ENCODE data around the gene EYA3.
A peak's percentile ranks its signal among the peaks of the same experiment; 100 is the strongest.

EYA3 gene

GRCh38 chr1:28086651-28087050 is 1.8 kb downstream of the EYA3 start:
- H3K4me1 ChIP-seq (ENCODE audit: insufficient read depth, low read length) = peaks cover 7% of the 10 kb centered on the region; the same call in 1 of the 2 replicates
- 83% methylated on average over 1 of the region's 1 CpG for WGBS
- no peak overlapping the region for H3K9ac ChIP-seq (ENCODE audit: low read depth, low read length)
- H3K9me3 ChIP-seq (ENCODE audit: insufficient read depth, low read depth, low read length) = no peaks in the 10 kb centered on the region
- no peak overlapping the region for H3K27ac ChIP-seq (ENCODE audit: low read depth, low read length)
- H3K27me3 ChIP-seq (ENCODE audit: insufficient read depth, low read length) = no peaks in the 10 kb centered on the region
- H3K4me3 ChIP-seq (ENCODE audit: low read length) = peak overlapping the region; percentile 75
- H3K36me3 ChIP-seq (ENCODE audit: insufficient read depth, low read length) = no peaks in the 10 kb centered on the region

GRCh38 chr1:28085129-28085528 is 3.3 kb downstream of the EYA3 start:
- Histone ChIP-seq H3K36me3 (ENCODE audit: insufficient read depth, low read length) (peaks cover 4% of the 10 kb centered on the region), H3K4me1 (ENCODE audit: insufficient read depth, low read length) (peaks cover 7% of the 10 kb centered on the region; the same call in 1 of the 2 replicates), H3K9me3 (ENCODE audit: insufficient read depth, low read depth, low read length) (no peaks in the 10 kb centered on the region), H3K9ac (ENCODE audit: low read depth, low read length) (no peak overlapping the region), H3K27me3 (ENCODE audit: insufficient read depth, low read length) (no peaks in the 10 kb centered on the region), H3K27ac (ENCODE audit: low read depth, low read length) (no peak overlapping the region), H3K4me3 (ENCODE audit: low read length) (no peak overlapping the region)
- 92% methylated on average over 5 of the region's 5 CpGs for WGBS

DNA sequence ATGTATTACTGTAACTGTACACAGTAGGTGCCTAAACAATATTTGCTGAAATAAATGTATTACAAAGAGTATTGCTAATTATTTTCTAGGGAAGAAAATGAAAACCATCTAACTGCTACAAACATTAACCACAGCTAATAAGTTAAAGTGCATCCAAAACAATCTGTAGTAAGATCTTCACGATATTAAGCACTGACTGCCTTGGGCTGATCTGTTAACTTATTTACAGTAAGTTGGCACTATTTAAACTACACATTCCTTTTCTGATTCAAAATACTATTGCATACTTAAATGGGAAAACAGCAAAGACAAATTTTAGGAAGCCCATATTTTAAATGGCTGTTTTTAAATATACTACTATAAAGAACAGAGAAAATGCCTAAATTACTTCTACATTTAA is 4.5 kb downstream of the EYA3 start:
- Histone ChIP-seq H3K9me3 (ENCODE audit: insufficient read depth, low read depth, low read length) (no peaks in the 10 kb centered on the region), H3K36me3 (ENCODE audit: insufficient read depth, low read length) (peaks cover 14% of the 10 kb centered on the region), H3K27me3 (ENCODE audit: insufficient read depth, low read length) (no peaks in the 10 kb centered on the region), H3K27ac (ENCODE audit: low read depth, low read length) (no peak overlapping the region), H3K4me1 (ENCODE audit: insufficient read depth, low read length) (peaks cover 7% of the 10 kb centered on the region; the same call in 1 of the 2 replicates), H3K9ac (ENCODE audit: low read depth, low read length) (no peak overlapping the region), H3K4me3 (ENCODE audit: low read length) (no peak overlapping the region)
- WGBS = 96% methylated on average over 1 of the region's 1 CpG

DNA sequence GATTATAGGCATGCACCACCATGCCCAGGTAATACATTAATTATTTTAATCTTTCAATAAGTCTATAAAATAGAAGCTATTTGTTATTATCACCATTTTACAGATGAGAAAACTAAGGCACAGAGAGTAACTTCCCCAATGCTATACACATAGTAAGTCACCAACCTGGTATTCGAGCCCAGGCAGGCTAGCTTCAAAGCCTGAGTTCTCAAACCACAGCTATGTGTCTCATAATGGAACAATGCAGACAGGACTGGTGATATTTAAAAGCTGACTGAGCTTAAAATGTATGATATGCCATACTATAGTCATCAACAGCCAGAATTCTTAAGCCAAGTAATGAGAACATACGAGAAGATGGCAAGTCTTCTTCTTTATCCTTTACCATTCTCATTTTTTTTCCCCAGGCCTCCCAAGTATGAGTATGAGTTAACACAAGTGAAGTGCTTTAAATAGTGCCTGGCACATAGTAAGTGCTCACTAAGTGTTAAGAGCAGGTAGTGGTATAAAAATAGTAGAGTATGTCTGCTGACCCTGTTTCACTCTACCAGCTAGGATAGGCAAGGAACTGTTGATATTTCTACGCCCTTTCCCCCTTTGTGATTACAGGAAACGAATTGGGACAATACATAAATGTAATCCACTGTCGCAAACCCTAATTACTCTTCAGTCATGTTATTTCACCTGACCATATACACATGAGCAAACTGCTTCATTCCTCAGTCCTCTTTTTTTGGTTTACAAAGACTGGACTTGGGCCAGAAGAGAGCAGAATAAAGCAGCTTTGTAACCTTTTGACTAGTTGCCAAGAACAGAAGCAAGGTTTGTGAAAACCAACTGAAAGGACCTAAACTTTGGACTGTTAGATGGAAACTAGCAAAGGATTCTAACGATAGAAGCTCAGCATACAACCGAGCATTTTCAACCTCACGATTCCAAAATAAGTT is 9.5 kb downstream of the EYA3 start:
- Histone ChIP-seq H3K27me3 (ENCODE audit: insufficient read depth, low read length) (no peaks in the 10 kb centered on the region), H3K9me3 (ENCODE audit: insufficient read depth, low read depth, low read length) (no peaks in the 10 kb centered on the region), H3K27ac (ENCODE audit: low read depth, low read length) (no peak overlapping the region), H3K9ac (ENCODE audit: low read depth, low read length) (no peak overlapping the region), H3K4me1 (ENCODE audit: insufficient read depth, low read length) (no peaks in the 10 kb centered on the region), H3K36me3 (ENCODE audit: insufficient read depth, low read length) (peaks cover 14% of the 10 kb centered on the region), H3K4me3 (ENCODE audit: low read length) (no peak overlapping the region)
- WGBS = 97% methylated on average over 7 of the region's 8 CpGs

DNA sequence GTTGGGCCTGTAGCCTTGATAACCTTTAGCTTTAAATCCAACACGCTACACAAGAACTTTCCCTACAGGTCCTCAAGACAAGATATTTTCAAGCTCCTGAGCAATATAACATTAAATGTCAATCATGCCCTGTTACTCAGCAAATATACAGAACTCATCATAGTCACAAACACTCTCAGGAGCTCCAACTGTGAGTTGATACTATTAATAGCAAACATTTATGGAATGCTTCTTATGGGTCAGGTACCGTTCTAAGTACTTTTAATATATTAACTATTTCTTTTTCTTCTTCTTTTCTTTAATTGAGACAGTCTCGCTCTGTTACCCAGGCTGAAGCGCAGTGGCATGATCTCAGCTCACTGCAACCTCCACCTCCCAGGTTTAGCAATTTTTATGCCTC is 10.1 kb downstream of the EYA3 start:
- peaks cover 14% of the 10 kb centered on the region for H3K36me3 ChIP-seq (ENCODE audit: insufficient read depth, low read length)
- H3K27ac ChIP-seq (ENCODE audit: low read depth, low read length) = no peak overlapping the region
- no peak overlapping the region for H3K9ac ChIP-seq (ENCODE audit: low read depth, low read length)
- 97% methylated on average over 3 of the region's 4 CpGs for WGBS
- no peak overlapping the region for H3K4me3 ChIP-seq (ENCODE audit: low read length)
- H3K9me3 ChIP-seq (ENCODE audit: insufficient read depth, low read depth, low read length) = no peaks in the 10 kb centered on the region
- H3K4me1 ChIP-seq (ENCODE audit: insufficient read depth, low read length) = no peaks in the 10 kb centered on the region
- H3K27me3 ChIP-seq (ENCODE audit: insufficient read depth, low read length) = no peaks in the 10 kb centered on the region

- H3K27ac ChIP-seq (ENCODE audit: low read depth, low read length) = no peak overlapping the region
- H3K9ac ChIP-seq (ENCODE audit: low read depth, low read length) = no peak overlapping the region
- H3K36me3 ChIP-seq (ENCODE audit: insufficient read depth, low read length) = peaks cover 8% of the 10 kb centered on the region
- WGBS = 95% methylated on average over 1 of the region's 1 CpG
- no peak overlapping the region for H3K4me3 ChIP-seq (ENCODE audit: low read length)
- H3K27me3 ChIP-seq (ENCODE audit: insufficient read depth, low read length) = no peaks in the 10 kb centered on the region
- H3K9me3 ChIP-seq (ENCODE audit: insufficient read depth, low read depth, low read length) = no peaks in the 10 kb centered on the region
- H3K4me1 ChIP-seq (ENCODE audit: insufficient read depth, low read length) = no peaks in the 10 kb centered on the region
Measured at GRCh38 chr1:28074892-28075511, 13.4 kb downstream of the EYA3 start.

GRCh38 chr1:28073867-28074266 is 14.5 kb downstream of the EYA3 start:
- Histone ChIP-seq H3K36me3 (ENCODE audit: insufficient read depth, low read length) (no peaks in the 10 kb centered on the region), H3K4me1 (ENCODE audit: insufficient read depth, low read length) (no peaks in the 10 kb centered on the region), H3K4me3 (ENCODE audit: low read length) (no peak overlapping the region), H3K9me3 (ENCODE audit: insufficient read depth, low read depth, low read length) (no peaks in the 10 kb centered on the region), H3K27me3 (ENCODE audit: insufficient read depth, low read length) (no peaks in the 10 kb centered on the region), H3K9ac (ENCODE audit: low read depth, low read length) (no peak overlapping the region), H3K27ac (ENCODE audit: low read depth, low read length) (no peak overlapping the region)
- no CpG with 5 or more reads among the region's 1 CpG for WGBS

DNA sequence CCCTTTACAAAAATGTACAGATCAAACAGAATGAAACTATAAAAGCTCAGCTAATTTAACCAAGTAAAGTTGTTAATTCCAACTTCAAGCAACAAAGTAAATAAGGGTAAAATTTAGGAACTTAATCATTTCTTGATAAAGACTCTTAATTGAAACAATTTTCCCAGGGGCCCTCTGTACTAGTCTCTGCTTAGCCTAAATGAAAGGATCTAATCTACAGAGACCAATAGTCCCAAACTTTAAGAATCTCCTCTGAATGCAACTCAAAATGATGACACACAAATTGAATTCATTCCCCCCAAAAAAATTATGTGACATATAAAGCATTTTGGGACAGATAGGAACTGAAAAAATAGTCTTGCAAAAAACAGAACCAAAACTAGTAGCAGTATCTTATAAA is 16.6 kb downstream of the EYA3 start:
- H3K9ac ChIP-seq (ENCODE audit: low read depth, low read length) = no peak overlapping the region
- no peak overlapping the region for H3K27ac ChIP-seq (ENCODE audit: low read depth, low read length)
- H3K36me3 ChIP-seq (ENCODE audit: insufficient read depth, low read length) = no peaks in the 10 kb centered on the region
- no peaks in the 10 kb centered on the region for H3K9me3 ChIP-seq (ENCODE audit: insufficient read depth, low read depth, low read length)
- no peak overlapping the region for H3K4me3 ChIP-seq (ENCODE audit: low read length)
- H3K4me1 ChIP-seq (ENCODE audit: insufficient read depth, low read length) = no peaks in the 10 kb centered on the region
- H3K27me3 ChIP-seq (ENCODE audit: insufficient read depth, low read length) = no peaks in the 10 kb centered on the region

- Histone ChIP-seq H3K27ac (ENCODE audit: low read depth, low read length) (no peak overlapping the region), H3K9me3 (ENCODE audit: insufficient read depth, low read depth, low read length) (no peaks in the 10 kb centered on the region), H3K4me1 (ENCODE audit: insufficient read depth, low read length) (no peaks in the 10 kb centered on the region), H3K4me3 (ENCODE audit: low read length) (no peak overlapping the region), H3K36me3 (ENCODE audit: insufficient read depth, low read length) (no peaks in the 10 kb centered on the region), H3K27me3 (ENCODE audit: insufficient read depth, low read length) (no peaks in the 10 kb centered on the region), H3K9ac (ENCODE audit: low read depth, low read length) (no peak overlapping the region)
- WGBS = over 99% methylated on average over 10 of the region's 11 CpGs
Measured at GRCh38 chr1:28070725-28071593, 17.5 kb downstream of the EYA3 start.

DNA sequence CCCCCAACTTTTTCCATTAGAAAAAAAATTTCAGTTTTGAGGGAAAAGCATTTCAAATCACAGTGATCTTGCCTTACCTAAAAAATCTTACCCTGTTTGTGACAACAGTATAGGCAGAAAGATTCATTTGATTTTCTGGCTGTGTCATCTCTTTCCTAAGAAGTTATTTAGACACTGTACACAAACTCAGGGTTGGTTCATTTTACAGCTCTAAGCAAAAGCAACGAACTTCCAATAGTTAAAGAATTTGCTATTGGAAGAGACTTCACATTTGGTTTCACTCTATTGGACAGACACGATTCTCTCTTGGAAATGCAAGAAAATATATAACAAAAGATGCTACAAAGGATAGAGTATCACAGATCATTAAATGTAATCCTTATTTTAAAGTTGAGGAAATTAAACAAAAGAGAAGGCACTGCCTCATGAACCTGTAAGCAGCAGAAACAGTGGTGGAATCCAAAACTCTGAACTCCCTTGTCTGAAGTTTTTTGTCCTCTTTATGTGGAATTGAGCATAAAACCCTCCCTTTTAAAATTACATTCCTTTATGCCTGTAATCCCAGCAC is 20.8 kb downstream of the EYA3 start:
- H3K27ac ChIP-seq (ENCODE audit: low read depth, low read length) = no peak overlapping the region
- 100% methylated on average over 2 of the region's 2 CpGs for WGBS
- no peaks in the 10 kb centered on the region for H3K36me3 ChIP-seq (ENCODE audit: insufficient read depth, low read length)
- no peaks in the 10 kb centered on the region for H3K4me1 ChIP-seq (ENCODE audit: insufficient read depth, low read length)
- H3K4me3 ChIP-seq (ENCODE audit: low read length) = no peak overlapping the region
- H3K27me3 ChIP-seq (ENCODE audit: insufficient read depth, low read length) = no peaks in the 10 kb centered on the region
- no peaks in the 10 kb centered on the region for H3K9me3 ChIP-seq (ENCODE audit: insufficient read depth, low read depth, low read length)
- no peak overlapping the region for H3K9ac ChIP-seq (ENCODE audit: low read depth, low read length)
